ENCODE measurements around the gene CDK4.

The CDK4 gene

DNA sequence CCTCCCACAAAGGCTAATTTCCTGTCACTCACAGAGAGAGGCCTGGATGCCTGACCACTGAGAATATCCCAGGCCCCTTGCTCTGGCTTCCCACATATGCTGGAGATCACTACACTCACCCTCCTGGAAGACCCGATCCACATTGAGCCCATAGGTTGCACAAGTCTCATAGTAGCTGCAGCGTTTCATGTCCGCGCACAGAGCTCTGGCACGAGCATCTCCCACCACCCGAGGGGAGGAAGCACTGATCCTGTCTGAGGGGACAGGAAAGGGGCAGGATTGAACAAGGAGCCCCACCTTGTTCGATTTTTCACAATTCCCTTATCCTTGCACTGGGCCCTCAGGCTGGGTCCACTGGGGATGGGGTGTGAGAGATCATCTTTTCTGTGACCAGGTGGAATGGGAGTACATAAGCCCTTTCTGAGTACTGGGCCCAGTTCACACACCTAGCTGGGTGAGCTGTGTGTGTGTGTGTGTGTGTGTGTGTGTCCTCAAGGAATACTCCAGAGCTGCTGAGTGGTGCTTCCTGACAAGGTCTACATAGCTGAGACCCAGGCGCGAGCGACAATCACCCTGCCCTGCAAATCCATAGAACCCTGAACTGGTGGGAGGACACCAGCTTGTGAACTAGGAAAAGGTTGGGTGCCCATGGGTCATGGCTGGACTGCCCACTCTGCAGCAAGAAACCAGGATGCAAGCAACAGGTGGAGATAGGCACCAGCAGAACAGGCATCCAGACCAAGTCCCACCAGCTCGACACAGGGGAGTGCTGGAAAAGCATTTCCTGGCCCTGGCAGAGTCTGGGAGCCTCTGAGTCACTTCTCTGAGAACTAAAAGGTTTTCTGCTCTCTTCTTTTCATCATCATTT, 19.1 kb downstream of the CDK4 start:
- Histone ChIP-seq H3K4me2 (ENCODE audit: low read length) (no peak overlapping the region), H3K9me3 (ENCODE audit: control insufficient read depth, low read length) (no peaks in the 10 kb centered on the region), H3K79me2 (no peaks in the 10 kb centered on the region), H3K4me1 (peaks cover 19% of the 10 kb centered on the region), H3K4me3 (ENCODE audit: low read depth, low read length) (no peak overlapping the region), H3K9ac (no peak overlapping the region), H3K36me3 (ENCODE audit: control insufficient read depth, insufficient read depth, low read length) (no peaks in the 10 kb centered on the region), H3K27me3 (ENCODE audit: control insufficient read depth, insufficient read depth, low read length) (no peaks in the 10 kb centered on the region), H3K27ac (no peak overlapping the region), H2AFZ (no peak overlapping the region)
- no peak for TF ChIP-seq CTCF (IDR thresholded peaks at IDR 0.05)

DNA sequence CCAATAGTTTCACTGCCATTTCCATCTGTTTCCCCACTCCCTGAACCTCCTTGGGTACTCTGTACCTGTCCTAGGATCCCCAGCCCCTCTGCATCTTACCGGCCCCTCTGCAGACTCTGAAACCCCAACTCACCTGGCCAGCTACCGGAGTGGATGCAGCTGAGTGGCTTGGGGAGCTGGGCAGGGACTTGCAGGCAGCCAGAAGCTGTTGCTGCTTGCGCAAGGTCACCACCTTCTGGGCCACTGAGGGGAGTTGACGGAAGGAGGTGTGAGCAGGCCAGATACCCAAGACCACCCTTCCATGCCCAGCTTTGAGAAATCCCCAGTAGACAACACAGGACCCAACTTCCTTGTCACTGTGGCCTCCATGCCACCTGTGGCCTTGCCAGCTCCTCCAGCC, 19.8 kb downstream of the CDK4 start:
- no peaks in the 10 kb centered on the region for H3K36me3 ChIP-seq (ENCODE audit: control insufficient read depth, insufficient read depth, low read length)
- H3K4me1 ChIP-seq = peaks cover 18% of the 10 kb centered on the region
- no peaks in the 10 kb centered on the region for H3K27me3 ChIP-seq (ENCODE audit: control insufficient read depth, insufficient read depth, low read length)
- H3K79me2 ChIP-seq = no peaks in the 10 kb centered on the region
- H3K9me3 ChIP-seq (ENCODE audit: control insufficient read depth, low read length) = no peaks in the 10 kb centered on the region
- H2AFZ ChIP-seq = no peak overlapping the region
- no peak overlapping the region for H3K27ac ChIP-seq
- no peak overlapping the region for H3K4me2 ChIP-seq (ENCODE audit: low read length)
- no peak overlapping the region for H3K4me3 ChIP-seq (ENCODE audit: low read depth, low read length)
- TF ChIP-seq CTCF (IDR thresholded peaks at IDR 0.05) = no peak
- no peak overlapping the region for H3K9ac ChIP-seq

GRCh38 chr12:57731411-57732080, 20.6 kb downstream of the CDK4 start:
- no peak for TF ChIP-seq CTCF (IDR thresholded peaks at IDR 0.05)
- no peaks in the 10 kb centered on the region for H3K36me3 ChIP-seq (ENCODE audit: control insufficient read depth, insufficient read depth, low read length)
- no peak overlapping the region for H3K4me2 ChIP-seq (ENCODE audit: low read length)
- H3K9me3 ChIP-seq (ENCODE audit: control insufficient read depth, low read length) = no peaks in the 10 kb centered on the region
- no peak overlapping the region for H3K27ac ChIP-seq
- H2AFZ ChIP-seq = no peak overlapping the region
- H3K9ac ChIP-seq = no peak overlapping the region
- H3K4me1 ChIP-seq = peaks cover 16% of the 10 kb centered on the region
- H3K79me2 ChIP-seq = no peaks in the 10 kb centered on the region
- H3K4me3 ChIP-seq (ENCODE audit: low read depth, low read length) = no peak overlapping the region
- H3K27me3 ChIP-seq (ENCODE audit: control insufficient read depth, insufficient read depth, low read length) = no peaks in the 10 kb centered on the region

GRCh38 chr12:57730336-57731067, 21.6 kb downstream of the CDK4 start:
- TF ChIP-seq CTCF (IDR thresholded peaks at IDR 0.05) = no peak
- peaks cover 3% of the 10 kb centered on the region for H3K27me3 ChIP-seq (ENCODE audit: control insufficient read depth, insufficient read depth, low read length)
- no peak overlapping the region for H3K4me3 ChIP-seq (ENCODE audit: low read depth, low read length)
- H3K9me3 ChIP-seq (ENCODE audit: control insufficient read depth, low read length) = no peaks in the 10 kb centered on the region
- H3K27ac ChIP-seq = no peak overlapping the region
- no peak overlapping the region for H3K4me2 ChIP-seq (ENCODE audit: low read length)
- no peaks in the 10 kb centered on the region for H3K36me3 ChIP-seq (ENCODE audit: control insufficient read depth, insufficient read depth, low read length)
- no peak overlapping the region for H3K9ac ChIP-seq
- no peaks in the 10 kb centered on the region for H3K79me2 ChIP-seq
- H2AFZ ChIP-seq = no peak overlapping the region
- peaks cover 8% of the 10 kb centered on the region for H3K4me1 ChIP-seq
